Stimulated activated CD8-positive, alpha-beta memory T cell treated with anti-CD3 and anti-CD28 coated beads, Interleukin-7, amount 100 ng/mL, for 48 hours (primary cell): Measurements from ENCODE around the gene RABAC1.
"Not testable (repeated sequence)": the region's sequence is repeated elsewhere in the genome, so short reads cannot be mapped to it uniquely, and the experiment has no call there.

Source experiments
- DNase-seq, 2 donors: peaks; one replicate each; pipeline ENCODE4 v3.0.0-alpha.2; 2020; ENCODE audit warnings: low read depth in 1 of 2; ENCODE audit errors: extremely low read depth in 1 of 2

Gene RABAC1

DNA sequence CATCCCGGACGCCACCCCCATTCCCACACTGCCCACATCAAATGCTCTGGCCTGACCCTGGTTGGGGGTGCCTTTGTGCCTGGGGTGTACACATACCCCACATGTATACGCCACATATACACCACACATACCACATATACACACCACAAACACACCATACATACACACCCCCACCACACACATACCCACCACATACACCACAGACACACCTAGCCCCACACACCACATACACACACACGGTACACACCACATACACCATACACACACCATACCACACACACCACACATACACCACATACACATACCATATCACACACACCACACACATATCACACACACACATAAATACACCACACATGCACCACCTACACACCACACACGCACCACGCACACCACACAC, 41.0 kb downstream of the RABAC1 start:
- no peak for DNase-seq

DNA sequence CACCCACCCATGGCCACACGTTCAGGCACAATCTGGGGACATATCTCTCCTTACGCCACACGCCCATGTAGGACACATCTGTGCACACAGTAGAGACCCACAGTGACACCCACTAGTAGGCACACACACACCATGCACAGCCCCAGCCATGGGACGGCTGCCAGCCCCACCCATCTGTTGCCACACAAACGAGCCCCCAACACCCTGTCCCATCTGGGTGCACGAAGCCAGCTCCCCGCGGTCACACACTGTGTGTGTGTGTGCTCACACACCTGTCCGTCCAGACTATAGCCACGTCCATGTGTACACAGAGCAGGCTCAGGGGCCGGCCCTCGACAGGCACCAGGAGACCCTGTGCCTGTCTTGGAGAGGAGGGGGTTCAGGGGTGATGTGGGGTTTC, 41.4 kb downstream of the RABAC1 start:
- no peak for DNase-seq

DNA sequence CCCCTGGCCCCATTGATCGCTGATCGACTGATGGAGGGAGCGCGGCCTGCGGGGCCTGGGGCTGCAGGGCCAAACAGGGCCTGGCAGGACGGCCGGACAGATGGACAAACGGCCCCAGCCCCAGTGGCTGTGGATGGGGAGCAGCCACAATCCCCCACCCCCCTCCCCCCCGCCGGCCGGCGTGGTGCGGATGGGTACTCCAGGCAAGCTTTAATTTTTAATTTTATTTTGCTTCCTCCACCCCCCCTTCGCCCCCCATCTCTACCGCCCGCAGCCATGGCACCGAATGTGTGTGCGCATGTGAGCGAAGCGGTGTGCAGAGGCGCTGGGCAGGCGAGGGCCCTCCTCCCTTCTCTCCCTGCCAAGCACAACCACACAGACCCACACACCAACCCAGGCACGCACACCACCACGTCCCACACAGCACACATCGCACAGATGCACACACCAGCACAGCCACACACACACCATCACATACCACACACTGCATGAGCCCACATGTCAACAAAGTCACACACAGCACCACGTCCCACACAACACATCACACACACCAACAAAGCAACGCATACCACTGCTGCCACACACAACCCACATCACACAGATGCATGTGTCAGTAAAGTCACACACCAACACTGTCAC, 43.2 kb downstream of the RABAC1 start:
- no peak for DNase-seq

DNA sequence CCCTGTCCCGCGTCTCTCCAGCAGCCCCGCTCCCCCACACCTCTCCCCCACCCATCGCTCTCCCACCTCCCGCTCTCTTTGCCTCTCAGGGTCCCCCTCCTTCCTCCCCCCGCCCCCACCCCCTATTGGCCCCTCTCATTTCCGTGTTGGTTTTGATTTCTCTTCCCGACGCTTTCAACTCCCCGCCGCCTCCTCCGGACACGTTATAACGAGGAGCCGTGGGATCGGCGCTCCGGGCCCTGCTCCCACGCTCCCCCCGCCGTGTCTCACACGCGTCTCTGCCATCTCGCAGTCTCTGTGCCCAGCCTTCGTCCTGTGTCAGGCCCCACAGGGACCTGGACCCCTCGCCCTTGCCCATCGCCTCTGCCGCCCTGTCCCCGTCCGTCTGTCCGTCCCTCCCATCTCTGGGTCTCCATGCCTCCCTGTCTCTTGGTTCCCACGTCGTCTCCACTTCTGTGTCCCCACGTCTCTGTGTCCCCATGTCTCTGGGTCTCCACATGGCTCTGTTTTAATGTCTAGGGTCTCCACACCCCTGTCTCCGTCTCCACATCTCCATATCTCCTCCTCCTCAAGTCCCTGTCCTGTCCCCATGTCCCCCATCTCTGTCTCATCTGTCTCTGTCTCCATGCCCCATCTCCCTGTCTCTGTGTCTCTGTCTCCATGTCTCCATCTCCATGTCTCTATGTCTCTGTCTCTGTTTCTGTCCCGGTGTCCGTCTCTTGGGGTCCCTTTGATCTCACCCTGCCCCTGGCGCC, 43.9 kb downstream of the RABAC1 start:
- DNase-seq: no peak

DNA sequence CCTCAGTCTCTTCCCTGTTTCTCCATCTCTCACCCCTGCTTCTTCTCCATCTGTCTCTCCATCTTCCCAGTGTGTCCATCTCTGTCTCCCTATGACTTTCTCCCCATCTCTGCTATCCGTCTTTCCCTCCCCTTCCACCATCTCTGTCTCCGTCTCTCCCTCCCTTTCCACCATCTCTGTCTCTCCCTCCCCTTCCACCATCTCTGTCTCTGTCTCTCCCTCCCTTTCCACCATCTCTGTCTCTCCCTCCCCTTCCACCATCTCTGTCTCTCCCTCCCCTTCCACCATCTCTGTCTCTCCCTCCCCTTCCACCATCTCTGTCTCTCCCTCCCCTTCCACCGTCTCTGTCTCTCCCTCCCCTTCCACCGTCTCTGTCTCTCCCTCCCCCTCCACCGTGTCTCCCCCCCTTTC, 44.7 kb downstream of the RABAC1 start:
- not testable (repeated sequence) for DNase-seq

DNA sequence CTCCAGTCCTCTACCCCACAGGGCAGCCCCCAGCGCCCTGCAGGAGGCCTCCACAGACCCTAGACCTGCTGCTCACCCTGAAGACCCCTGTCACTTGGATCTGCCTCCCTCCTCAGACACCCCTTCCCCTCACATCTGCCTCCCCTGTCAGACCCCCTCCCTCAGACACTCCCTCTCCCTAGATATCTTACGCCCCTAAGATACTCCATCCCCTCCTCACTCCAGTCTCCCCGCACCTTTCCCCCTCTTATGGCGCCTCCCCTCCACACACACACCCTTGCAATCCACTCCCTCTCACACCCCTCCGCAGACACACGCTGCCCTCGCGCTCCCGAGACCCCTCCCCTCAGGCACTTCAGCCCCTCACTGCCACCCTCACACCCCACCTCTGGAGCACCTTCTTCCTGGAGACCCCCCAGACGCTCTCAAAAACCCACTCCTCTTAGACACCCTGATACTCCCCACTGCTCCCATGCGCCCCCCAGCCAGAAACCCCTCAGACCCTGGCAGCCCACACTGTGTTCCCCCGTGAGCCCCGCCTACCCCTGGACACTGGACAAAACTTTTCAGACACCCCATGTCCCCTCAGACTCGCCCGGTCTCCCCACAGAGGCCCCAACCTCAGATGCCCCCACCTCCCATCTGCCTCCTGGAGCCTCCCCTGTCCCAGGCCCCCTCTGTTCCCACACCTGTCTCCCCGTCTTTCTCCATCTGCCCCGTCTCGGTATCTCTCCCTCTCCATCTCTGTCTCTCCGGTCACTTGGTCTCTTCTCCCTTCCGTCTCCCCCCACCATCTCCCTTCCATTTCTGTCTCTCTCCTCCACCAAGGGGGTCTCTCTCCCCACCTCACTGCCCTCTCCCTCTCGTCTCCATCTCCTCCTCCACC, 45.3 kb downstream of the RABAC1 start:
- no peak for DNase-seq

DNA sequence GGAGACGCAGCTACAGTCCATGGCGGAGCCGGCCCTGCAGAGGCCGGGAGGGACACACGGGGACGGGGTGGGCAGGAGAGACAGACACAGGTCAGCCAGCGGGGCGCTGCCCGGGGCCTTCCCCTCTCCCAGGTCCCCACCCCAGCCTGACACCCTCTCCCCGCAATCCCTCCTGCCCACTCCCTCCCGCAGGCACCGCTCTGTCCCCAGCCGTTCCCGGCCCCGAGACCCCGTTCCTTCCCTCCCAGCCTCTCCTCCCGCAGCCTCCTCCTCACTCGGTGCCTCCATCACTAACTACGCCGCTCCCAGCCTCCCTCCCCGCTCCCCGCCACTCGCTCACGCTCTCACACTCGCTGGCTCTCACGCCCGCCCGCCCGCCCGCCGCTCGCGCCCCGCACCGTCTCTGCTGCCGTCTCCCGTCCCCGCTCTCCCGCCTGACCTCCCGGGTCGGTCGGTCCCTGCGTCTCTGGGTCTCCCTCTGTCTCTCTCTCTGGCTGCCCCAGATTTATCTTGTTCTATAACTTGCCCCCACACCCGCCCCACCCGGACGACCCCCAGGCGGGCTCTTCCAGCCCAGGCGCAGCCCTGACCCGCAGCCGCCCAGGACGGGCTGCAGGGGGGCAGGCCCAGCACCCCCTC, 46.1 kb downstream of the RABAC1 start:
- no peak for DNase-seq

DNA sequence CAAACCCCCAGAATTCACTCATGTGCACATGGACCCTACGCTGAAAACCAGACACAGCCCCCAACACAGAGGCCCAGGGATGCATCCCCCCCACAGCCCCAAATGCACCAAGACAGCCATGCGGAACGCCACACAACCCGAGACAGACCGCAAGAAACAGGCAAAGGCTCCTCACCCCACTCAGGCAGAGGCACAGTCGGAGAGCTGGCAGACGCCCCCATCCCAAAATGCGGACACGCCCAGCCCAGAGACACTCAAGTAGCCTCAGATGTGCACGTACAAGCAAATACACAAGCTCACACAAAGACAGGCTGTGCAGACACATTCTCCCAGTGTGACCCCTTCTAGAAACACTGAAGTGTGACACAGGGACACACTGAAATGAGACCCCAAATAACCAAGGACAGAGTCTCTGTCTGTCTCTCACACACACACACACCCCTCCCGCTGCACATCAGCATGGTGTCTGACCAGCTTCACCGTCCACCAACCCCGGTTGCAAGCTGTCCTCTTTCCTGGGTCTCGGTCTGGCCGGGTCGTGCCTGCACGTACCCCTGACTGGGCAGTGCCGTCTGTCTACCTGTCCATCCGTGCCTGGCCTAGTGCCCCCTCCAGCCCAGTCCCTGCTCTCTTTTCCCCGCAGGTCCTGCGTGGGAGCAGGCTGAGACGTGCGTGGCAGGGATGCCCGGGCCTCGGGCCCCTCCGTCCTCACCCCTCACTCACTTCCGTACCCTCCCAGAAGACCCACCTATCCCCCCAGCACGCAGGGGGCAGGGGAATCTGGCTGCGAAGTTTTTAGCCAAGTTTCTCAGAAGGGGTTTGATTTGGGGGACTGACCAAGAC, 47.0 kb downstream of the RABAC1 start:
- no peak for DNase-seq

DNA sequence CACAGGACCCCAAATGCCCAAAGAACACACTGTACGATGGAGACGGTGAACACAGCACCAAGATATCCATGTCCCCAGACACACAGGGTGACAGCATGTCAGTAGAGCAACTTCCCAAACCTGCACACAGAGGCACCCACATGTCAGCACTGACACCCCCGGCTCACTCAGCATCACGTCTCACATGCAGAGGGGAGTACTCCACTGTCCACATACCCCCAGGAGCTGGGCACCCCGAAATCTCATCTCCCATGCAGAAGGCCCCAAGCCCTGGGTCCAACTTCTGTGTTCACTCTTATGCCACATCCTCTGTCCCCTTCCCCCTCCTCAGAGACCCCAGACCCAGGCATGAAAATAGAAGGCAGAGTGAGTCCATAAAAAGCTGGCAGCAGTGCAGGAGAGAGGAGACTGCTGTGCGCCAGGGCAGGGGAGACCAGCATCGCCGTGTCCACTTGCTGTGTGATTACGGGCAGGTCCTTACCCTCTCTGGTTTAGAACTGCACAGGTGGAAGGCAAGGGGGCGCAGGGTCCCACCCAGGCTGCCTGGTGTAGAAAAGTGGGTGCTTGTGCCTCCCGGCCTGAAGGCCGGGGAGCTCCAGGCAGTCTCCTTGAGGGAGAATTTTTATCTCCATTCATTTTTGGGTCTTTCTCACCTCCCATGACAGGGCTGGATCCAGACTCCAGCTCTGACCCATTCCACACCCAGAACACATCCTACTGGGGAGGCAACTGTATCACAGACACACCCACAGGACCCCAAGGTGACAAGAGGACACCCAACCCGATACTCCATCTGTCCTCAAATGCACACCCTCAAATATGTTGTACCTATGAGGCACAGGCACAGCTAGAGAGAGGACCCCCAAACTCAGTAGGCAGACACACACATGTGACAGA, 47.9 kb downstream of the RABAC1 start:
- no peak for DNase-seq

DNA sequence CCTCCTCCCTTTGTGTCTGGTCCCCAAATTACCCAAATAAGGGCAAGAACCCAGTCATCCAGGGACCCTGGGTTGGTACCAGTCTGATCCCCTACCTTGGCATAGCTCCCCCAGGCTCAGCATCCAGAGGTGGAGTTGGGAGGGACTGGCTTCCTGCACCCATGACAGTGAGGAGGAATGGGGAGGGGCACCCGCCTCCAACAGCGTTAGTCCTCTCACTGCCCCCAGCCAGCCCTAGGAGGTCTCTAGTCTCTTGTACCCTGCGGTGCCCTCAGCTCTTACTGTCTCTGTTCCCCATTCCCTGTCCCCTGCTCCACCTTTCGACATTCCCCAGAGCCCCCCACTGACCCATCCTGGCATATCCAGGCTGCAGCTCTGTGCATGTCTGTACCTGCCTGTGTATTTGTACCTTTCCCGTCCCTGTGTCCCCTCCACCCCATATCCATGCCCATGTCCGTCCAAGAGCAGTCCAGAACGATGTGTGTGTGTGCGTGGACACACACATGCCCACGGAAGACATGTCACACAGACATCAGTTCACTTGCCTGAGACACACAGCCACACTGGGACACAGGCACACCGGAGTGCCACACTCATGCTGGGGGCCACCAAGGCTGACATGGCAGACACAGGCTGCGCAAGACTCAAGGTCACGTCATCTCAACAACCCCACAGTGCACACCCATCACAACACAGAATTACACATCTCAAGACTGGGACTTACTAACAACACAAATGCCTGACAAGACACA, 48.7 kb downstream of the RABAC1 start:
- no peak for DNase-seq

DNA sequence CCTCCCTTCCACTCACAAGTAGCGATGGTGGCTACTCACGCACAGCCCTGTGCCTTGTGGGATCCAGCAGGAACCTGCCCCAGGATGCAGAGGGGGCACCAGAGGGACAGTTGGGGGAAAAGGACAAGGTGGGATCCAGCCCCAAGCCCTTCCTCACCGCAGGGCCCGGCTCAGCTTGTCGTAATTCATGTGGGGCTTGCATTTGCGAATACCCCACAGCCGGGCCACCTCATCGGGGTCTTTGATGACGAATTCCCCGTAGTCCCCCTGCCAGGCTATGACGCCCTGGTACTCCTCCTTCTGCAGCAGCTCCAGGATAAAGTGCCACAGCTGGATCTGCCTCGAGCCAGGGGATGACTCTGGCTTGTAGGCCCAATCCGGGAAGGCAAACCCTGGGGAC, 49.4 kb downstream of the RABAC1 start:
- DNase-seq: no peak

DNA sequence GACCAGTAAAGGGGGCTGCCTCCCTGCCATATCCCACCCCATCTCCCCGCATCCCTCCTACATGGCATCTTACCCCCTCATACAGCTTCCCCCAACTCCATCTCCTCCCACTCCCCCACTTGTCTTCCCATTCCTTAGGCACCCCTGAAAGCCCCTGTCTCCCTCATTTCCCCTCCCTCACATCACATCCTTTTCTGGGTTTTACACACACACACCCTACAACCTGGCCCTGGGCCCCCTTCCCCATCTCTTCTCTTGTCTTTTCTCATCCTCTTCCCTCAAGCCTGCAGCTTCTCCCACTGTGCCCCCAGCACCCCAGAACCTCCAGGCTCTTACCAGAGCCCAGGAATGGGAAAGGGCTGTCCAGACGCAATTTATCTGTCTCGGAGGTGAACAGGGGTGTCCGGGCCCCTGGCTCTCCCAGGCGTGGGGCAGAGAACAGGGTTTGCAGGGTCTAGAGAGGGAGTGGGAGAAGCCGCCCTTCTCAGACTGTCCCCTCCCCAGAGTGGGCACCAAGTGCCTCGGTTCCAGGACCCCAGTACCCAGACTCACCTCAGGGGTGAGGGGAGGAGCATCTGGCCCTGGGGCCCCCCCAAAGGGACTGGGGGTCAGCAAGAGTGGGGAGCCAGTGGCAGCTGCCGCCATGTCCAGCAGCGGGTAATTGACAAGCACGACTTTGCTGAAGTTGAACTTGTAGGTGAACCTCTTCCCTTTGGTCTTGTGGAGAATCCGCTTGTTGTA, 50.2 kb downstream of the RABAC1 start:
- DNase-seq: no peak

DNA sequence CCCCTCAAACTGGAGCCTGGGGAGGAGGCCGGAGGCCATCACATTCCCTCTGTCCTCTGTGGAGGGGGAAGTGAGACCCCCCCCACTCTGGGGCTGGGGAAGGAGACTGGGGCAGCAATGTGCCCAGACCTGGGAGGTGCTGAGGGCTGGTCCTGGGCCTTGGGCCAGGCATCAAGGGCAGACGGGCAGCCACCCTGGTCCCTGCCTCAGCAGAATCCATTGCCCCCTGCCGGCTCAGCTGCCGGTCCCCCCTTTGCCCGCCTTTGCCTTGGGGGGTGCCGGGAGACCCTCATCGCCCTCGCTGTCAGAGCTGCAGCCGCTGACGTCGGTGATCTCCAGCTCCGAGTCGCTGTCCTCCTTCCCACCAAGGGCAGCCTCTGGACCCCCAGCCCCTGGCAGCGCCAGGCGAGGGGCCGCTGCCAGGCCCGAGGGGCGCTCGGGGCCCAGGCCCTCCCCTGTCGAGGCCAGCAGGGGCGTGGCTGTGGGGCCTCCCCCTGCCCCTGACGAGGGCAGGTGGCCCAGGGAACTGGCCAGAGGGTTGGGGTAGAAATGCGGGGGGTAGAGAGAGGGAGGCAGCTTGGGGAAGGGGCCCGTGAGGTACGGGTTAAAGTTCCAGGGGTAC, 51.0 kb downstream of the RABAC1 start:
- DNase-seq: no peak

DNA sequence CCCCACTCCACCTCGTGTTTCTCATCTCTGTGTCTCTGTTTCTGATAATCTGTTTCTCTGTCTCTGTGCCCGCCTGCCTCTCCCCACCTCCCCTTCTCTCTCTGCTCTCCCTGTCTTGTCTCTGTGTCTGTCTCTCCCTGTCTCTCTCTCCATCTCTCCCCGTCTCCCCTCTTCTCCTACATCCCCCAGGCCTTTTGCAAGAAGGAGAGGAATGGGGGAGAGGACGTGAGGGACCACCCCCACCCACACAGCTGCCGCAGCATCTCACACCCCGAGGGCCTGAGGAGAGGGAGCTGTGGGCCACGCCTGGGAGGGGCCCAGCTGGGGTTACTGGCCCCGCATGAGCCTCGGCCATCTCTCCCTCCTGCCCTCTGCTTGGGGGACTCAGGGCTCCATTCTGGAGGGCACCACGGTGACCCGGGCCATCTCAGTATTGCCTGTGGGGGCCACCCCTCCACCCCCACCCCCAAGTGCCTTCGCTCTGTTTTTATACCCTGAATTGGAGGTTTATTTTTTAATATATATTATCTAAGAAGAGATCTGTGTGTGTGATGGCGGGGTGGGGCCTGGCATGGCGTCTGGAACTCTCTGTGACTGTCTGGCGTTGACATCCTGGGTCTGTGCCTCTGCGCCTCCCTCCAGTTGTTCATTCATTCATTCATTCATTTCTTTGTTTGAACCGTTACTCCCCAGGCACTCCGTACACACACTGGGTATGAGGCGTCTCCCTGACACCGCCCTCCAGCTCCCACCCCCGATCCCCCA, 52.0 kb downstream of the RABAC1 start:
- DNase-seq: no peak
